GM12878 (cell line): ENCODE results near the gene CISTR. TPM values are rescaled to one million over a fixed set of nuclear protein-coding genes. Genes with fewer than 3 reads are reported as not detected.

Experiments used
- polyA plus RNA-seq, 11 experiments: library from polyadenylated mRNA; depleted of rRNA in 4 of 11; unstranded in 6 of 11; stranded (reverse) in 5 of 11; fragments of >200 nt; fragmentation: Nextera tagmentation in 4 of 11; fragmentation: Illumina TruSeq in 1 of 11; extraction: Ambion mirVana in 4 of 11; extraction: Trizol in 1 of 11; gene quantifications; 1 replicate in 1 of 11; 2 replicates in 10 of 11; pipeline versions ENCODE4 v1.2.1 to v1.2.3, GENCODE V29; 2011 to 2016; ENCODE audit warnings: inconsistent platforms in 2 of 11, missing spikeins in 2 of 11, low read depth in 1 of 11
- total RNA-seq, 4 experiments: library from RNA; depleted of rRNA in 3 of 4; stranded (reverse); fragments of >200 nt in 3 of 4; fragmentation: Illumina TruSeq in 1 of 4; extraction: Trizol in 1 of 4; gene quantifications; 2 replicates each; pipeline versions ENCODE4 v1.2.1 to v1.2.3, GENCODE V29; 2013 to 2021

CISTR gene
- total and polyA plus RNA-seq, 10 of the 15 experiments (the other 5 are each of a cell fraction or from before 2014, with no cell fraction given) = 0.26 TPM; not detected in 9

Other genes with a start within 250 kb of the CISTR start
Only the 7 nearest of the 10 such genes appear.
- 9.1 and 11.4 TPM in 2 replicates for gene ATF7, start 125.6 kb downstream of the CISTR start, total RNA-seq (2014; rRNA removed)
- 14.6 and 16.1 TPM in 2 replicates for gene ATF7, start 125.6 kb downstream of the CISTR start, total RNA-seq (2014; rRNA removed; fragmentation: Illumina TruSeq; extraction: Trizol)
- gene ATF7, start 125.6 kb downstream of the CISTR start, total RNA-seq (2021) = 21.5 and 23.6 TPM in 2 replicates
- gene ATF7, start 125.6 kb downstream of the CISTR start, polyA plus RNA-seq (2011; rRNA removed) = 14.5 and 16.4 TPM in 2 replicates
- 21.9 and 26.4 TPM in 2 replicates for gene ATF7, start 125.6 kb downstream of the CISTR start, polyA plus RNA-seq (2014; fragmentation: Illumina TruSeq; extraction: Trizol)
- gene ATF7, start 125.6 kb downstream of the CISTR start, polyA plus RNA-seq (2014; fragmentation: Nextera tagmentation; extraction: Ambion mirVana) = 10 to 100 TPM; 21.8 to 26.8 TPM
- gene ATF7, start 125.6 kb downstream of the CISTR start, polyA plus RNA-seq (2014; rRNA removed) = 14.1 and 17.2 TPM in 2 replicates
- 10 to 100 TPM; 30.2 to 30.7 TPM for gene ATF7, start 125.6 kb downstream of the CISTR start, polyA plus RNA-seq (2016; fragmentation: Nextera tagmentation; extraction: Ambion mirVana)
- 401 and 458 TPM in 2 replicates for gene ATP5MC2, start 75.9 kb downstream of the CISTR start, total RNA-seq (2014; rRNA removed)
- gene ATP5MC2, start 75.9 kb downstream of the CISTR start, total RNA-seq (2014; rRNA removed; fragmentation: Illumina TruSeq; extraction: Trizol) = 403 and 422 TPM in 2 replicates
- gene ATP5MC2, start 75.9 kb downstream of the CISTR start, total RNA-seq (2021) = 380 and 418 TPM in 2 replicates
- 202 and 379 TPM in 2 replicates for gene ATP5MC2, start 75.9 kb downstream of the CISTR start, polyA plus RNA-seq (2011; rRNA removed)
- gene ATP5MC2, start 75.9 kb downstream of the CISTR start, polyA plus RNA-seq (2014; fragmentation: Illumina TruSeq; extraction: Trizol) = 642 and 648 TPM in 2 replicates
- gene ATP5MC2, start 75.9 kb downstream of the CISTR start, polyA plus RNA-seq (2014; fragmentation: Nextera tagmentation; extraction: Ambion mirVana) = 1,000 to 10,000 TPM in 1 of 2 experiments, 100 to 1,000 TPM in 1; 972 to 1,090 TPM
- gene ATP5MC2, start 75.9 kb downstream of the CISTR start, polyA plus RNA-seq (2014; rRNA removed) = 470 and 606 TPM in 2 replicates
- gene ATP5MC2, start 75.9 kb downstream of the CISTR start, polyA plus RNA-seq (2016; fragmentation: Nextera tagmentation; extraction: Ambion mirVana) = 100 to 1,000 TPM; 581 to 601 TPM
- 13.7 and 15.7 TPM in 2 replicates for gene CALCOCO1, start 24.5 kb downstream of the CISTR start, total RNA-seq (2014; rRNA removed)
- 13.4 and 13.7 TPM in 2 replicates for gene CALCOCO1, start 24.5 kb downstream of the CISTR start, total RNA-seq (2014; rRNA removed; fragmentation: Illumina TruSeq; extraction: Trizol)
- 18.1 and 18.6 TPM in 2 replicates for gene CALCOCO1, start 24.5 kb downstream of the CISTR start, total RNA-seq (2021)
- gene CALCOCO1, start 24.5 kb downstream of the CISTR start, polyA plus RNA-seq (2011; rRNA removed) = 44.6 and 55.9 TPM in 2 replicates
- 24.5 and 27.2 TPM in 2 replicates for gene CALCOCO1, start 24.5 kb downstream of the CISTR start, polyA plus RNA-seq (2014; fragmentation: Illumina TruSeq; extraction: Trizol)
- gene CALCOCO1, start 24.5 kb downstream of the CISTR start, polyA plus RNA-seq (2014; fragmentation: Nextera tagmentation; extraction: Ambion mirVana) = 1 to 10 TPM; 2.8 to 4.4 TPM
- gene CALCOCO1, start 24.5 kb downstream of the CISTR start, polyA plus RNA-seq (2014; rRNA removed) = 14.1 and 19.0 TPM in 2 replicates
- gene CALCOCO1, start 24.5 kb downstream of the CISTR start, polyA plus RNA-seq (2016; fragmentation: Nextera tagmentation; extraction: Ambion mirVana) = 10 to 100 TPM; 12.5 to 12.7 TPM
- gene HOXC13, start 186.9 kb upstream of the CISTR start, total RNA-seq (2014; rRNA removed) = not detected in 2 replicates
- gene HOXC13, start 186.9 kb upstream of the CISTR start, total RNA-seq (2014; rRNA removed; fragmentation: Illumina TruSeq; extraction: Trizol) = not detected in 2 replicates
- gene HOXC13, start 186.9 kb upstream of the CISTR start, total RNA-seq (2021) = not detected in 2 replicates
- not detected in 2 replicates for gene HOXC13, start 186.9 kb upstream of the CISTR start, polyA plus RNA-seq (2011; rRNA removed)
- not detected in 2 replicates for gene HOXC13, start 186.9 kb upstream of the CISTR start, polyA plus RNA-seq (2014; fragmentation: Illumina TruSeq; extraction: Trizol)
- not detected for gene HOXC13, start 186.9 kb upstream of the CISTR start, polyA plus RNA-seq (2014; fragmentation: Nextera tagmentation; extraction: Ambion mirVana)
- not detected in 2 replicates for gene HOXC13, start 186.9 kb upstream of the CISTR start, polyA plus RNA-seq (2014; rRNA removed)
- gene HOXC13, start 186.9 kb upstream of the CISTR start, polyA plus RNA-seq (2016; fragmentation: Nextera tagmentation; extraction: Ambion mirVana) = not detected
- not detected in 2 replicates for gene HOXC12, start 202.9 kb upstream of the CISTR start, total RNA-seq (2014; rRNA removed)
- not detected in 2 replicates for gene HOXC12, start 202.9 kb upstream of the CISTR start, total RNA-seq (2014; rRNA removed; fragmentation: Illumina TruSeq; extraction: Trizol)
- gene HOXC12, start 202.9 kb upstream of the CISTR start, total RNA-seq (2021) = not detected in 2 replicates
- gene HOXC12, start 202.9 kb upstream of the CISTR start, polyA plus RNA-seq (2011; rRNA removed) = not detected in 2 replicates
- not detected in 2 replicates for gene HOXC12, start 202.9 kb upstream of the CISTR start, polyA plus RNA-seq (2014; fragmentation: Illumina TruSeq; extraction: Trizol)
- not detected for gene HOXC12, start 202.9 kb upstream of the CISTR start, polyA plus RNA-seq (2014; fragmentation: Nextera tagmentation; extraction: Ambion mirVana)
- not detected in 2 replicates for gene HOXC12, start 202.9 kb upstream of the CISTR start, polyA plus RNA-seq (2014; rRNA removed)
- gene HOXC12, start 202.9 kb upstream of the CISTR start, polyA plus RNA-seq (2016; fragmentation: Nextera tagmentation; extraction: Ambion mirVana) = not detected
- gene HOXC11, start 221.1 kb upstream of the CISTR start, total RNA-seq (2014; rRNA removed) = not detected in 2 replicates
- not detected in 2 replicates for gene HOXC11, start 221.1 kb upstream of the CISTR start, total RNA-seq (2014; rRNA removed; fragmentation: Illumina TruSeq; extraction: Trizol)
- gene HOXC11, start 221.1 kb upstream of the CISTR start, total RNA-seq (2021) = not detected in 2 replicates
- gene HOXC11, start 221.1 kb upstream of the CISTR start, polyA plus RNA-seq (2011; rRNA removed) = not detected in 2 replicates
- gene HOXC11, start 221.1 kb upstream of the CISTR start, polyA plus RNA-seq (2014; fragmentation: Illumina TruSeq; extraction: Trizol) = not detected in 2 replicates
- gene HOXC11, start 221.1 kb upstream of the CISTR start, polyA plus RNA-seq (2014; fragmentation: Nextera tagmentation; extraction: Ambion mirVana) = not detected
- not detected in 2 replicates for gene HOXC11, start 221.1 kb upstream of the CISTR start, polyA plus RNA-seq (2014; rRNA removed)
- gene HOXC11, start 221.1 kb upstream of the CISTR start, polyA plus RNA-seq (2016; fragmentation: Nextera tagmentation; extraction: Ambion mirVana) = not detected
- gene HOTAIR, start 223.0 kb upstream of the CISTR start, total RNA-seq (2014; rRNA removed) = not detected in 2 replicates
- gene HOTAIR, start 223.0 kb upstream of the CISTR start, total RNA-seq (2014; rRNA removed; fragmentation: Illumina TruSeq; extraction: Trizol) = not detected in 2 replicates
- gene HOTAIR, start 223.0 kb upstream of the CISTR start, total RNA-seq (2021) = not detected in 2 replicates
- gene HOTAIR, start 223.0 kb upstream of the CISTR start, polyA plus RNA-seq (2011; rRNA removed) = not detected in 2 replicates
- gene HOTAIR, start 223.0 kb upstream of the CISTR start, polyA plus RNA-seq (2014; fragmentation: Illumina TruSeq; extraction: Trizol) = not detected in 2 replicates
- gene HOTAIR, start 223.0 kb upstream of the CISTR start, polyA plus RNA-seq (2014; fragmentation: Nextera tagmentation; extraction: Ambion mirVana) = not detected
- not detected in 2 replicates for gene HOTAIR, start 223.0 kb upstream of the CISTR start, polyA plus RNA-seq (2014; rRNA removed)
- gene HOTAIR, start 223.0 kb upstream of the CISTR start, polyA plus RNA-seq (2016; fragmentation: Nextera tagmentation; extraction: Ambion mirVana) = not detected